HepG2 (cell line): Measurements from ENCODE around the gene COPS9. TPM values are rescaled to one million over a fixed set of nuclear protein-coding genes. Genes with fewer than 3 reads are reported as not detected.

ENCODE experiments used
- ATAC-seq: fragments of 200-7000 bp; cut with Tn5 transposase; 3 replicates; pipeline ENCODE4 v1.9.1; 2020; ENCODE audit warnings: mild to moderate bottlenecking, moderate library complexity
- BruUV-seq: library from RNA; stranded (reverse); fragments of 400-500 nt; replicated peaks from 2 replicates; lab custom pipeline; 2021; lab: Mats Ljungman, UMichigan
- CTCF ChIA-PET: fragments of 300-600 bp; formaldehyde crosslinking; extraction: SDS; loops from one replicate; lab custom pipeline; 2021; ENCODE audit warnings: low total read pairs, inconsistent platforms, low intra/inter-chr PET ratio; lab: Yijun Ruan, JAX
- POLR2A ChIA-PET: fragments of 350-600 bp; sonication (Branson Sonifier 250); formaldehyde crosslinking; loops from one replicate; lab custom pipeline; 2020; ENCODE audit warnings: antibody characterized with exemption, inconsistent platforms; lab: Yijun Ruan, JAX
- DNase-seq: peaks from one replicate; pipeline ENCODE4 v3.0.0-alpha.2; 2015; ENCODE audit warnings: low spot score
- FAIRE-seq: peaks from 3 replicates; lab custom pipeline; 2011; peaks lifted over from hg19 to GRCh38; lab: Jason Lieb, UNC
- H2AFZ ChIP-seq: one replicate; pipeline ENCODE4 v1.6.1; 2011; ENCODE audit warnings: low read length, inconsistent platforms
- H3K27ac ChIP-seq: fragments of 300-600 bp; 3 replicates; pipeline ENCODE4 v1.8.0; 2011; ENCODE audit warnings: mixed run types, mild to moderate bottlenecking, mixed read lengths, low read length, inconsistent platforms; ENCODE audit not compliant: insufficient read depth; ENCODE audit errors: extremely low read length
- H3K27me3 ChIP-seq, 2 experiments: fragments of 200-600 bp in 1 of 2; 2 replicates in 1 of 2; 3 replicates in 1 of 2; pipeline versions ENCODE4 v1.6.0 to v1.8.0; 2011; ENCODE audit warnings: low read length in 2 of 2, mild to moderate bottlenecking in 2 of 2, moderate library complexity in 2 of 2, inconsistent platforms in 1 of 2; ENCODE audit not compliant: insufficient read depth in 2 of 2, control insufficient read depth in 1 of 2
- H3K36me3 ChIP-seq, 2 experiments: fragments of 200-600 bp in 1 of 2; replicated peaks in 1 of 2; 2 replicates in 1 of 2; 3 replicates in 1 of 2; pipeline versions ENCODE4 v1.5.1 to v1.8.0; 2011; ENCODE audit warnings: low read length in 2 of 2, inconsistent platforms in 1 of 2; ENCODE audit not compliant: insufficient read depth in 2 of 2, control insufficient read depth in 1 of 2
- H3K4me1 ChIP-seq: 2 replicates; pipeline ENCODE4 v1.5.1; 2012; ENCODE audit warnings: low read length, inconsistent platforms; ENCODE audit not compliant: insufficient read depth
- H3K4me2 ChIP-seq: 2 replicates; pipeline ENCODE4 v1.6.0; 2011; ENCODE audit warnings: low read depth, low read length, inconsistent platforms
- H3K4me3 ChIP-seq, 3 experiments: fragments of 200-600 bp in 1 of 3; sonication (generic), shearing (Covaris generic) in 1 of 3; replicated peaks in 1 of 3; 2 replicates each; pipeline ENCODE4 v1.5.1; 2011 to 2016; ENCODE audit warnings: low read length in 3 of 3, inconsistent platforms in 2 of 3, low read depth in 2 of 3, mild to moderate bottlenecking in 2 of 3, control low read depth in 1 of 3, mixed read lengths in 1 of 3; ENCODE audit not compliant: insufficient read depth in 1 of 3
- H3K79me2 ChIP-seq: one replicate; pipeline ENCODE4 v1.6.1; 2011; ENCODE audit warnings: low read length, inconsistent platforms; ENCODE audit not compliant: insufficient read depth
- H3K9ac ChIP-seq: 2 replicates; pipeline ENCODE4 v1.6.0; 2011; ENCODE audit warnings: mild to moderate bottlenecking, low read depth, low read length, inconsistent platforms; ENCODE audit not compliant: insufficient read depth
- H3K9me3 ChIP-seq: 2 replicates; pipeline ENCODE4 v1.5.1; 2012; ENCODE audit warnings: mild to moderate bottlenecking, low read length
- H4K20me1 ChIP-seq: 2 replicates; pipeline ENCODE4 v1.6.0; 2011; ENCODE audit warnings: inconsistent platforms, mild to moderate bottlenecking, low read length, moderate library complexity; ENCODE audit not compliant: insufficient read depth
- CCAR2 ChIP-seq: fragments of 200-400 bp; formaldehyde crosslinking; optimal IDR thresholded peaks from 2 replicates; pipeline ENCODE3; 2018; ENCODE audit warnings: low read depth, mild to moderate bottlenecking, low read length, moderate library complexity
- FOXA1 ChIP-seq, 2 experiments: fragments of 450-650 bp in 1 of 2; sonication (generic) in 1 of 2; formaldehyde crosslinking in 1 of 2; IDR thresholded peaks; 2 replicates each; pipeline versions ENCODE4 v1.4.0 to v1.6.1; 2016 to 2020; ENCODE audit warnings: missing genetic modification reagents in 1 of 2
- FOXA3 ChIP-seq: IDR thresholded peaks from 2 replicates; pipeline ENCODE4 v1.6.1; 2016; ENCODE audit warnings: missing genetic modification reagents, missing compliant biosample characterization
- FOXP1 ChIP-seq, 2 experiments: fragments of 450-650 bp in 1 of 2; IDR thresholded peaks; 2 replicates each; pipeline ENCODE4 v1.6.1; 2017 to 2018; ENCODE audit warnings: antibody characterized with exemption in 1 of 2
- GABPA ChIP-seq, 2 experiments: IDR thresholded peaks; 2 replicates each; pipeline ENCODE4 v1.6.1; 2011 to 2016; ENCODE audit warnings: low read depth in 2 of 2, low read length in 1 of 2, missing biosample characterization in 1 of 2, missing genetic modification characterization in 1 of 2
- JDP2 ChIP-seq: sonication (generic); formaldehyde crosslinking; IDR thresholded peaks from 2 replicates; pipeline ENCODE4 v1.8.1; 2022; ENCODE audit warnings: missing genetic modification reagents, borderline replicate concordance
- MNT ChIP-seq: fragments of 450-650 bp; IDR thresholded peaks from 2 replicates; pipeline ENCODE4 v1.6.1; 2016
- NONO ChIP-seq, 2 experiments: fragments of 450-650 bp in 1 of 2; sonication (generic) in 1 of 2; formaldehyde crosslinking in 1 of 2; IDR thresholded peaks in 1 of 2; conservative IDR thresholded peaks in 1 of 2; 2 replicates each; pipeline versions ENCODE4 v1.6.1 to v1.8.0; 2017 to 2022; ENCODE audit warnings: mild to moderate bottlenecking in 1 of 2, missing genetic modification reagents in 1 of 2, moderate library complexity in 1 of 2
- POLR2AphosphoS2 ChIP-seq: IDR thresholded peaks from 2 replicates; pipeline ENCODE4 v1.6.1; 2011; ENCODE audit warnings: low read depth, low read length, improper control_type of control experiment
- SMC3 ChIP-seq: IDR thresholded peaks from 2 replicates; pipeline ENCODE4 v1.6.1; 2011; ENCODE audit warnings: low read length, improper control_type of control experiment
- SYNCRIP ChIP-seq: fragments of 200-400 bp; formaldehyde crosslinking; IDR thresholded peaks from 2 replicates; pipeline ENCODE4 v1.6.1; 2018; ENCODE audit warnings: mild to moderate bottlenecking, low read depth, low read length; ENCODE audit not compliant: insufficient read depth
- ZFP62 ChIP-seq: sonication (generic); formaldehyde crosslinking; IDR thresholded peaks from 2 replicates; pipeline ENCODE4 v1.4.0; 2020; ENCODE audit warnings: missing genetic modification reagents
- ZNF253 ChIP-seq: sonication (generic); formaldehyde crosslinking; IDR thresholded peaks from 2 replicates; pipeline ENCODE4 v1.8.0; 2022; ENCODE audit warnings: mild to moderate bottlenecking, missing genetic modification reagents, borderline replicate concordance
- ZNF282 ChIP-seq: fragments of 450-650 bp; IDR thresholded peaks from 2 replicates; pipeline ENCODE4 v1.6.1; 2018; ENCODE audit not compliant: partially characterized antibody
- ZNF572 ChIP-seq: sonication (generic); formaldehyde crosslinking; IDR thresholded peaks from 2 replicates; pipeline ENCODE4 v1.5.1; 2020; ENCODE audit warnings: mild to moderate bottlenecking, missing genetic modification reagents
- ZNF609 ChIP-seq: sonication (generic); formaldehyde crosslinking; IDR thresholded peaks from 2 replicates; pipeline ENCODE4 v1.4.0; 2020; ENCODE audit warnings: mild to moderate bottlenecking, missing genetic modification reagents, borderline replicate concordance
- ZNF790 ChIP-seq: sonication (generic); formaldehyde crosslinking; IDR thresholded peaks from 2 replicates; pipeline ENCODE4 v1.8.0; 2022; ENCODE audit warnings: missing genetic modification reagents, mild to moderate bottlenecking, borderline replicate concordance
- WGBS: methylation state at CpG from one replicate; pipeline ENCODE4 v1.1.6; 2017; ENCODE audit warnings: low lambda C conversion rate; 5-methylcytosine and 5-hydroxymethylcytosine counted together
- in situ Hi-C: cut with HindIII; loops from 2 replicates; pipeline ENCODE4 v1.10.0; 2017; ENCODE audit warnings: low pct_unique_long_range_greater_than_20kb; ENCODE audit not compliant: extremely low pct_ligation_motif_present
- intact Hi-C: fragments of 100-400 bp; cut with micrococcal nuclease; formaldehyde crosslinking; loops from one replicate; pipeline ENCODE4 v1.10.0; 2022; ENCODE audit not compliant: unreplicated experiment
- polyA plus RNA-seq, 8 experiments: library from polyadenylated mRNA; depleted of rRNA in 3 of 8; stranded (reverse) in 7 of 8; unstranded in 1 of 8; fragments of >200 nt; fragmentation: Illumina TruSeq in 4 of 8; extraction: Trizol in 4 of 8; gene quantifications; 2 replicates each; pipeline versions ENCODE4 v1.2.1 to v1.2.3, GENCODE V29; 2011 to 2016; ENCODE audit warnings: low read depth in 4 of 8, missing spikeins in 1 of 8, mixed read lengths in 1 of 8; ENCODE audit not compliant: insufficient read depth in 1 of 8
- total RNA-seq, 5 experiments: library from RNA; depleted of rRNA; stranded (reverse); fragments of >200 nt; fragmentation: Illumina TruSeq; extraction: Trizol; gene quantifications; 2 replicates each; pipeline ENCODE4 v1.2.3, GENCODE V29; 2016; ENCODE audit warnings: low read depth in 1 of 5

The COPS9 gene
- total and polyA plus RNA-seq, 2 of the 13 experiments (the other 11 are each of a cell fraction or from before 2014, with no cell fraction given) = 180 to 247 TPM

GRCh38 chr2:240147911-240148587 is 11.9 kb upstream of the COPS9 start (continued):
- TF ChIP-seq ZNF790 (CRISPR knock-in tag) (no peak), FOXA3 (CRISPR knock-in tag) (no peak), ZNF572 (no peak), ZFP62 (CRISPR knock-in tag) (no peak), ZNF282 (no peak), POLR2AphosphoS2 (no peak)

- ATAC-seq (no peak), DNase-seq (no peak), FAIRE-seq (no peak)
- POLR2A ChIA-PET = no interaction called here
- no peaks in the 10 kb centered on the region for H3K36me3 ChIP-seq
- peaks cover 17% of the 10 kb centered on the region for H3K4me1 ChIP-seq
- peaks cover 9 to 60% of the 10 kb centered on the region in 2 experiments; a peak in 4 of 5 replicates for H3K27me3 ChIP-seq
- no TSS peak for BruUV-seq
- no peak overlapping the region for H2AFZ ChIP-seq
- TF ChIP-seq SMC3 (no peak), JDP2 (CRISPR knock-in tag) (no peak), CCAR2 (no peak), SYNCRIP (no peak), ZNF609 (CRISPR knock-in tag) (no peak), FOXA1 (IDR thresholded peaks at IDR 0.05) (peak; percentile 8; the same call in 1 of the 2 replicates), FOXA1 (CRISPR knock-in tag; IDR thresholded peaks at IDR 0.05) (no peak), NONO (IDR thresholded peaks at IDR 0.05) (0 out of 2 replicates have a peak, but pooled peaks have one; percentile 0), NONO (CRISPR knock-in tag; conservative IDR thresholded peaks at IDR 0.05) (no peak), MNT (peak; percentile 93), GABPA (IDR thresholded peaks at IDR 0.05; ENCODE audit: low read depth, low read length) (peak; percentile 10; the same call in 1 of the 2 replicates), GABPA (CRISPR knock-in tag; IDR thresholded peaks at IDR 0.05; ENCODE audit: low read depth) (no peak), ZNF253 (peak; percentile 12; the same call in 1 of the 2 replicates), FOXP1 (IDR thresholded peaks at IDR 0.05) (peak; percentile 29; the same call in 1 of the 2 replicates), FOXP1 (CRISPR knock-in tag; IDR thresholded peaks at IDR 0.05) (no peak)
- CTCF ChIA-PET = no interaction called here
- H3K79me2 ChIP-seq = no peaks in the 10 kb centered on the region
- no peak overlapping the region for H3K4me2 ChIP-seq
- in situ Hi-C loops (no loop called here), intact Hi-C loops (loop anchor here (10.0 kb wide), 1 partner anchor 213 kb away; no protein-coding TSS in a partner anchor)
- no peak overlapping the region for H3K9ac ChIP-seq
- no peak overlapping the region for H3K4me3 ChIP-seq
- no peaks in the 10 kb centered on the region for H3K9me3 ChIP-seq
- no peak overlapping the region for H3K27ac ChIP-seq
- WGBS = 10% methylated on average over 5 of the region's 5 CpGs
- H4K20me1 ChIP-seq = no peaks in the 10 kb centered on the region
Measured at GRCh38 chr2:240147382-240147781, 11.3 kb upstream of the COPS9 start.
